Measurements from ENCODE around the gene C1QTNF5. TPM values are rescaled to one million over a fixed set of nuclear protein-coding genes. Genes with fewer than 3 reads are reported as not detected.

C1QTNF5 gene
- total RNA-seq, 1 experiment from 2014 or later, result not detected

DNA sequence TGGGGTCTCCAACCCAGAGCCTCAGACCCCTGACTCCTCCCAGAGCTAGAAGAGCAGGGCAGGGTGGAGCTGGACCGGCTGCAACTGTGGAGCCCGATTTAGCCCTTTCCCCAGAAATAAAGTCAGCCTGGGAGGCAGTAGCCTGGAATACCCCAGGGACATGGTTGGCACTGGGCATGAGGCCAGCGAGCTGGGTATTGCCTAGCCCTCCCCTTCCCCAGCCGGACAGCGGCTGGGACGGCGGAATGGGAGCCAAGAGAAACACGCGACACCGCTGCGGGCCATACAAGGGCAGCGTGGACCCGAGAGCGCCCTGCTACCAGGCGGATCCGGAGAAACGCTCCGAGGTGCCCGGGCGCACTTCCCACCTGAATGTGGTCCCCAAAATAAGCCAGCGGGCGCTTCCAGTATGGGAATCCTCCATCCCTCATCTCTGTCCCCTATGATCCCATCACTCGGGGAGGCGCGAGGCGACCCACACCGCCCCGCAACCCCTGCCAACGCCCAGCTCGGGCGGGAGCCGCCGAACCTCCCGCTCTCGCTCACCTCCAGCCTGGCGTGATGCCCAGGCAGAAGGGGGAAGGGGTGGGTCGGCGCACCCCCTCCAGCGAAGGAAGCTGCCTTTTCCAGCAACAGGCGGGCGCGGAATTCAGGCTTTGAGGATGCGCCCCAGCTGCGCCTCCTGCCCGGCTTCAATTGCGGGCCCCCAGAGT is 24.5 kb downstream of the C1QTNF5 start:
- Histone ChIP-seq H3K27me3 (ENCODE audit: control insufficient read depth, insufficient read depth, low read length) (no peaks in the 10 kb centered on the region), H3K36me3 (ENCODE audit: control insufficient read depth, insufficient read depth, low read length) (no peaks in the 10 kb centered on the region), H3K9me3 (ENCODE audit: control insufficient read depth, insufficient read depth, low read depth, low read length) (no peaks in the 10 kb centered on the region), H3K27ac (ENCODE audit: low read length) (peak overlapping the region; percentile 40; the same call in 1 of the 2 replicates), H3K4me1 (ENCODE audit: control insufficient read depth, insufficient read depth, low read length) (peaks cover 48% of the 10 kb centered on the region), H3K4me3 (ENCODE audit: low read depth in 2 of 2, low read length in 2 of 2) (peak overlapping the region; percentile 47 to 62)
- CTCF ChIA-PET, result interaction anchor here (0.6 to 0.7 kb wide), 2 partner anchors 158 to 423 kb away, joined by 3 to 5 read pairs; no protein-coding TSS in a partner anchor
- TF ChIP-seq, protein P1, sequence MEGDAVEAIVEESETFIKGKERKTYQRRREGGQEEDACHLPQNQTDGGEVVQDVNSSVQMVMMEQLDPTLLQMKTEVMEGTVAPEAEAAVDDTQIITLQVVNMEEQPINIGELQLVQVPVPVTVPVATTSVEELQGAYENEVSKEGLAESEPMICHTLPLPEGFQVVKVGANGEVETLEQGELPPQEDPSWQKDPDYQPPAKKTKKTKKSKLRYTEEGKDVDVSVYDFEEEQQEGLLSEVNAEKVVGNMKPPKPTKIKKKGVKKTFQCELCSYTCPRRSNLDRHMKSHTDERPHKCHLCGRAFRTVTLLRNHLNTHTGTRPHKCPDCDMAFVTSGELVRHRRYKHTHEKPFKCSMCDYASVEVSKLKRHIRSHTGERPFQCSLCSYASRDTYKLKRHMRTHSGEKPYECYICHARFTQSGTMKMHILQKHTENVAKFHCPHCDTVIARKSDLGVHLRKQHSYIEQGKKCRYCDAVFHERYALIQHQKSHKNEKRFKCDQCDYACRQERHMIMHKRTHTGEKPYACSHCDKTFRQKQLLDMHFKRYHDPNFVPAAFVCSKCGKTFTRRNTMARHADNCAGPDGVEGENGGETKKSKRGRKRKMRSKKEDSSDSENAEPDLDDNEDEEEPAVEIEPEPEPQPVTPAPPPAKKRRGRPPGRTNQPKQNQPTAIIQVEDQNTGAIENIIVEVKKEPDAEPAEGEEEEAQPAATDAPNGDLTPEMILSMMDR (IDR thresholded peaks at IDR 0.05), result no peak
- TF ChIP-seq SIN3A (IDR thresholded peaks at IDR 0.05; ENCODE audit: borderline replicate concordance, insufficient read depth, low read depth, low read length) (no peak), POLR2AphosphoS5 (IDR thresholded peaks at IDR 0.05; ENCODE audit: low read depth, low read length) (no peak), TCF7L2 (IDR thresholded peaks at IDR 0.05; ENCODE audit: low read depth, low read length) (no peak; the same call in 1 of the 2 replicates)
- TF ChIP-seq, protein P2, sequence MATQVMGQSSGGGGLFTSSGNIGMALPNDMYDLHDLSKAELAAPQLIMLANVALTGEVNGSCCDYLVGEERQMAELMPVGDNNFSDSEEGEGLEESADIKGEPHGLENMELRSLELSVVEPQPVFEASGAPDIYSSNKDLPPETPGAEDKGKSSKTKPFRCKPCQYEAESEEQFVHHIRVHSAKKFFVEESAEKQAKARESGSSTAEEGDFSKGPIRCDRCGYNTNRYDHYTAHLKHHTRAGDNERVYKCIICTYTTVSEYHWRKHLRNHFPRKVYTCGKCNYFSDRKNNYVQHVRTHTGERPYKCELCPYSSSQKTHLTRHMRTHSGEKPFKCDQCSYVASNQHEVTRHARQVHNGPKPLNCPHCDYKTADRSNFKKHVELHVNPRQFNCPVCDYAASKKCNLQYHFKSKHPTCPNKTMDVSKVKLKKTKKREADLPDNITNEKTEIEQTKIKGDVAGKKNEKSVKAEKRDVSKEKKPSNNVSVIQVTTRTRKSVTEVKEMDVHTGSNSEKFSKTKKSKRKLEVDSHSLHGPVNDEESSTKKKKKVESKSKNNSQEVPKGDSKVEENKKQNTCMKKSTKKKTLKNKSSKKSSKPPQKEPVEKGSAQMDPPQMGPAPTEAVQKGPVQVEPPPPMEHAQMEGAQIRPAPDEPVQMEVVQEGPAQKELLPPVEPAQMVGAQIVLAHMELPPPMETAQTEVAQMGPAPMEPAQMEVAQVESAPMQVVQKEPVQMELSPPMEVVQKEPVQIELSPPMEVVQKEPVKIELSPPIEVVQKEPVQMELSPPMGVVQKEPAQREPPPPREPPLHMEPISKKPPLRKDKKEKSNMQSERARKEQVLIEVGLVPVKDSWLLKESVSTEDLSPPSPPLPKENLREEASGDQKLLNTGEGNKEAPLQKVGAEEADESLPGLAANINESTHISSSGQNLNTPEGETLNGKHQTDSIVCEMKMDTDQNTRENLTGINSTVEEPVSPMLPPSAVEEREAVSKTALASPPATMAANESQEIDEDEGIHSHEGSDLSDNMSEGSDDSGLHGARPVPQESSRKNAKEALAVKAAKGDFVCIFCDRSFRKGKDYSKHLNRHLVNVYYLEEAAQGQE (IDR thresholded peaks at IDR 0.05; ENCODE audit: insufficient read depth in 1 of 2, low read depth in 2 of 2, low read length in 1 of 2), result no peak
- POLR2A ChIA-PET, result no interaction called here
- no peak for DNase-seq (ENCODE audit: low read depth, low spot score)
- no peak for ATAC-seq
- intact Hi-C loops (cut with micrococcal nuclease; ENCODE audit: unreplicated experiment) (no loop called here), in situ Hi-C loops (cut with HindIII; ENCODE audit: low pct_unique_long_range_greater_than_20kb, low sequenced_read_pairs) (no loop called here)
- BruUV-seq (replicated peaks), result no TSS peak

DNA sequence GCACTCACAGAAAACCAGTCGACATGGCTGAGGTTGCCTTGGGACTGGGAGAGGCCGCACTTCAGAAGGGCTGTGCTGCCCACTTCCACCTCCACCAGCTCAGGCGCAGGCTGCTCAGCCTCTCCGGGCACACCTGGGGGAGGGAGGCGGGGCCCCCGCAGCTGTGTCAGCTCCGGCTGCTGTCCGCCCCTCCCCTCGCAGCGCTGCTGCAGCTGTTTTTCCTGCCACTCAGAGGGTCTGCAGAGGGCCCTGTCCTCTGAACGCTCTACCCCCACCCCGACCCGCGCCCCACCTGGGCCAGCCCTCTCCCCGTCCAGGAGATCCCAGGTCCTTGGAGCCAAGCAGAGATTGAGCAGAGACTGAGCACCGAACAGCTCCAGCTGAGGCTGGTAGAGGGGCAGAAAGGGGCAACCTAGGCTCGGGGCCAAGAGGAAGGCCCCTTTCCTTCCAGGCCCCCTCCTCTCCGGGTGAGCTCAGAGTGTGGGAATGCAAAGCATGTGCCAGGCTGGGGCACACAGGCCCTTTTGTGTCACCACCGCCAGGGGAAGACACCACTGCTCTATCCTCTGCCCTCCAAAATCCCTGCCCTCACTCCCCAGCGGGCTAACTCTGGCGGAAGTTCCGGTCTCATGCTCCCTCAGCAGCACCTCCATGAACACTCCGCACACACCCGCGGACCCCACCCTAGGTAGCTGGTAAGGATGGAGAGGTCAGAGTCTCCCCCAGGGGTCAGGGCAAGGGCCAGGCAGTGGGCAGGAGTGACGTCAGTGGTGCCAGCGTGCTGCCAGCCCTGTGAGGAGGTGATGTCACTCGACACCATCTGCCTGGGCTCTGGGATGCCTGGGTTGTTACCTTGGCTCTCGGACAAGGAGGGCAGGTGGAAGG is 25.3 kb downstream of the C1QTNF5 start:
- H3K4me1 ChIP-seq (ENCODE audit: control insufficient read depth, insufficient read depth, low read length), result peaks cover 42% of the 10 kb centered on the region
- ChIA-PET CTCF (interaction anchor here (0.6 kb wide), 1 partner anchor 424 kb away, joined by 5 read pairs; no protein-coding TSS in a partner anchor), POLR2A (no interaction called here)
- H3K27ac ChIP-seq (ENCODE audit: low read length), result peak overlapping the region; percentile 40; the same call in 1 of the 2 replicates
- peak overlapping the region; percentile 47 to 62 for H3K4me3 ChIP-seq (ENCODE audit: low read depth in 2 of 2, low read length in 2 of 2)
- DNase-seq (ENCODE audit: low read depth, low spot score) (no peak), ATAC-seq (peak; percentile 42)
- no peaks in the 10 kb centered on the region for H3K36me3 ChIP-seq (ENCODE audit: control insufficient read depth, insufficient read depth, low read length)
- intact Hi-C loops (cut with micrococcal nuclease; ENCODE audit: unreplicated experiment), result no loop called here
- TF ChIP-seq TCF7L2 (IDR thresholded peaks at IDR 0.05; ENCODE audit: low read depth, low read length) (no peak), POLR2AphosphoS5 (IDR thresholded peaks at IDR 0.05; ENCODE audit: low read depth, low read length) (no peak), SIN3A (IDR thresholded peaks at IDR 0.05; ENCODE audit: borderline replicate concordance, insufficient read depth, low read depth, low read length) (no peak)
- TF ChIP-seq, protein P2 (IDR thresholded peaks at IDR 0.05; ENCODE audit: insufficient read depth in 1 of 2, low read depth in 2 of 2, low read length in 1 of 2), result no peak
- TF ChIP-seq, protein P1 (IDR thresholded peaks at IDR 0.05), result no peak
- BruUV-seq (replicated peaks), result no TSS peak
- in situ Hi-C loops (cut with HindIII; ENCODE audit: low pct_unique_long_range_greater_than_20kb, low sequenced_read_pairs), result no loop called here
- no peaks in the 10 kb centered on the region for H3K9me3 ChIP-seq (ENCODE audit: control insufficient read depth, insufficient read depth, low read depth, low read length)
- no peaks in the 10 kb centered on the region for H3K27me3 ChIP-seq (ENCODE audit: control insufficient read depth, insufficient read depth, low read length)
